WTC11 (cell line): ENCODE data around the gene PTPRJ. TPM values are rescaled to one million over a fixed set of nuclear protein-coding genes. Genes with fewer than 3 reads are reported as not detected.

Experiments used
- ATAC-seq: fragments of 200-7000 bp; cut with Tn5 transposase; 2 replicates; pipeline ENCODE4 v1.10.0; 2021; ENCODE audit warnings: mild to moderate bottlenecking, moderate library complexity
- CTCF ChIA-PET: fragments of 300-600 bp; sonication (Branson Sonifier 250); formaldehyde crosslinking; loops from one replicate; lab custom pipeline; 2021; ENCODE audit warnings: antibody characterized with exemption; lab: Charles Lee
- POLR2A ChIA-PET: fragments of 350-600 bp; sonication (Branson Sonifier 250); formaldehyde crosslinking; loops from one replicate; lab custom pipeline; 2021; ENCODE audit warnings: antibody characterized with exemption; lab: Charles Lee
- DNase-seq: peaks from one replicate; pipeline ENCODE4 v3.0.0; 2021; ENCODE audit warnings: low spot score
- H3K27ac Mint-ChIP-seq: 2 replicates; pipeline ENCODE4 v1.8.0; 2021; ENCODE audit warnings: mixed read lengths
- H3K27me3 Mint-ChIP-seq: 2 replicates; pipeline ENCODE4 v1.8.0; 2021; ENCODE audit warnings: low read depth, mild to moderate bottlenecking, moderate library complexity, mixed read lengths
- H3K36me3 Mint-ChIP-seq: 2 replicates; pipeline ENCODE4 v1.8.0; 2021; ENCODE audit warnings: mixed read lengths
- H3K4me1 Mint-ChIP-seq: 2 replicates; pipeline ENCODE4 v1.8.0; 2022; ENCODE audit warnings: mixed read lengths
- H3K4me3 Mint-ChIP-seq: 2 replicates; pipeline ENCODE4 v1.8.0; 2021; ENCODE audit warnings: mild to moderate bottlenecking, moderate library complexity, mixed read lengths
- H3K9me3 Mint-ChIP-seq: 2 replicates; pipeline ENCODE4 v1.8.0; 2021; ENCODE audit warnings: mixed read lengths
- AFF4 ChIP-seq: sonication (generic); formaldehyde crosslinking; IDR thresholded peaks from 2 replicates; pipeline ENCODE4 v1.8.1; 2023; ENCODE audit warnings: mild to moderate bottlenecking, missing genetic modification reagents, borderline replicate concordance
- ATF3 ChIP-seq: sonication (generic); formaldehyde crosslinking; conservative IDR thresholded peaks from 2 replicates; pipeline ENCODE4 v1.8.1; 2022; ENCODE audit warnings: mild to moderate bottlenecking, missing genetic modification reagents
- CBFB ChIP-seq: sonication (generic); formaldehyde crosslinking; IDR thresholded peaks from 2 replicates; pipeline ENCODE4 v1.8.1; 2022; ENCODE audit warnings: mild to moderate bottlenecking, low read depth, missing genetic modification reagents
- CREB1 ChIP-seq: sonication (generic); formaldehyde crosslinking; IDR thresholded peaks from 2 replicates; pipeline ENCODE4 v1.8.0; 2023; ENCODE audit warnings: mild to moderate bottlenecking, missing genetic modification reagents
- FOXJ3 ChIP-seq: sonication (generic); formaldehyde crosslinking; IDR thresholded peaks from 2 replicates; pipeline ENCODE4 v1.9.0; 2021; ENCODE audit warnings: missing genetic modification reagents, mild to moderate bottlenecking, borderline replicate concordance
- GABPB1 ChIP-seq: sonication (generic); formaldehyde crosslinking; IDR thresholded peaks from 2 replicates; pipeline ENCODE4 v1.8.1; 2023; ENCODE audit warnings: mild to moderate bottlenecking, missing genetic modification reagents
- GTF2I ChIP-seq: fragments of 250-450 bp; sonication (Bioruptor Pico); conservative IDR thresholded peaks from 2 replicates; pipeline ENCODE4 v1.4.0; 2021; ENCODE audit warnings: mild to moderate bottlenecking
- HMGA2 ChIP-seq: fragments of 250-450 bp; sonication (Bioruptor Pico); IDR thresholded peaks from 2 replicates; pipeline ENCODE4 v1.4.0; 2021; ENCODE audit warnings: mild to moderate bottlenecking, moderate library complexity
- NFYB ChIP-seq: sonication (generic); formaldehyde crosslinking; conservative IDR thresholded peaks from 2 replicates; pipeline ENCODE4 v1.8.0; 2022; ENCODE audit warnings: low read depth, missing genetic modification reagents
- NR1H2 ChIP-seq: sonication (generic); formaldehyde crosslinking; IDR thresholded peaks from 2 replicates; pipeline ENCODE4 v1.9.0; 2021; ENCODE audit warnings: mild to moderate bottlenecking, moderate library complexity, missing genetic modification reagents
- NR3C1 ChIP-seq: sonication (generic); formaldehyde crosslinking; conservative IDR thresholded peaks from 2 replicates; pipeline ENCODE4 v1.8.1; 2023; ENCODE audit warnings: low read depth, mild to moderate bottlenecking, missing genetic modification reagents
- PREB ChIP-seq: sonication (generic); formaldehyde crosslinking; IDR thresholded peaks from 2 replicates; pipeline ENCODE4 v1.8.1; 2022; ENCODE audit warnings: mild to moderate bottlenecking, missing genetic modification reagents, moderate library complexity, borderline replicate concordance
- SOX15 ChIP-seq: fragments of 250-450 bp; sonication (Bioruptor Pico); IDR thresholded peaks from 2 replicates; pipeline ENCODE4 v1.9.0; 2021; ENCODE audit warnings: mild to moderate bottlenecking
- USF1 ChIP-seq: sonication (generic); formaldehyde crosslinking; IDR thresholded peaks from 2 replicates; pipeline ENCODE4 v1.8.0; 2022; ENCODE audit warnings: mild to moderate bottlenecking, missing genetic modification reagents
- USF2 ChIP-seq: sonication (generic); formaldehyde crosslinking; IDR thresholded peaks from 2 replicates; pipeline ENCODE4 v1.8.1; 2023; ENCODE audit warnings: mild to moderate bottlenecking, missing genetic modification reagents, moderate library complexity
- ZNF263 ChIP-seq: sonication (generic); formaldehyde crosslinking; IDR thresholded peaks from 2 replicates; pipeline ENCODE4 v1.8.1; 2022; ENCODE audit warnings: low read depth, mild to moderate bottlenecking, moderate library complexity, missing genetic modification reagents
- ZNF423 ChIP-seq: fragments of 250-450 bp; sonication (Bioruptor Pico); IDR thresholded peaks from 2 replicates; pipeline ENCODE4 v2.1.2; 2022; ENCODE audit warnings: mild to moderate bottlenecking, moderate library complexity
- total RNA-seq: library from RNA; stranded (reverse); gene quantifications from 3 replicates; pipeline ENCODE4 v1.2.3, GENCODE V29; 2021
- TF ChIP-seq, protein P1 (sequence below): sonication (generic); formaldehyde crosslinking; conservative IDR thresholded peaks from 2 replicates; pipeline ENCODE4 v1.8.1; 2023; ENCODE audit warnings: mild to moderate bottlenecking, low read depth, missing genetic modification reagents, moderate library complexity
- TF ChIP-seq, protein P2 (sequence below): sonication (generic); formaldehyde crosslinking; IDR thresholded peaks from 2 replicates; pipeline ENCODE4 v1.8.1; 2022; ENCODE audit warnings: low read depth, mild to moderate bottlenecking, moderate library complexity, missing genetic modification reagents, borderline replicate concordance

Gene PTPRJ
- total RNA-seq, 1 experiment from 2014 or later: 19.5 TPM

DNA sequence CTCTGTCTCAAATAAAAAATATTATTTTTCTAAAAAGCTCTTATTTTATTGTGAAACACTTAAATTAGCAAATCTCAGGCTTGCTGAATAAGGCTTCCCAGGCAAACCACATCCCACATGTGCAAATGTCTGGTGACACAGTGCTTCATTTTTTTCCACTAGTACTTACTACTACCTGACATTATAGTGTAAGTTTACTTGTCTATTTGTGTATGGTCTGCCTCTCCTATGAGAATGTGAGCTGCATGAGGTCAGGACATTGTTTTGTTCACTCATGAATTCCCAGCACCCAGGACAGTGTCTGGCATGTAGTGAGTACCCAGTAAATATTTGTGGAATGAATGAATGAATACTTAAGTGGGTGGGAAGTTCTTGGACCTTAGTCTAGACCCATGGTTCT, 103.1 kb downstream of the PTPRJ start (continued):
- TF ChIP-seq, protein P1, sequence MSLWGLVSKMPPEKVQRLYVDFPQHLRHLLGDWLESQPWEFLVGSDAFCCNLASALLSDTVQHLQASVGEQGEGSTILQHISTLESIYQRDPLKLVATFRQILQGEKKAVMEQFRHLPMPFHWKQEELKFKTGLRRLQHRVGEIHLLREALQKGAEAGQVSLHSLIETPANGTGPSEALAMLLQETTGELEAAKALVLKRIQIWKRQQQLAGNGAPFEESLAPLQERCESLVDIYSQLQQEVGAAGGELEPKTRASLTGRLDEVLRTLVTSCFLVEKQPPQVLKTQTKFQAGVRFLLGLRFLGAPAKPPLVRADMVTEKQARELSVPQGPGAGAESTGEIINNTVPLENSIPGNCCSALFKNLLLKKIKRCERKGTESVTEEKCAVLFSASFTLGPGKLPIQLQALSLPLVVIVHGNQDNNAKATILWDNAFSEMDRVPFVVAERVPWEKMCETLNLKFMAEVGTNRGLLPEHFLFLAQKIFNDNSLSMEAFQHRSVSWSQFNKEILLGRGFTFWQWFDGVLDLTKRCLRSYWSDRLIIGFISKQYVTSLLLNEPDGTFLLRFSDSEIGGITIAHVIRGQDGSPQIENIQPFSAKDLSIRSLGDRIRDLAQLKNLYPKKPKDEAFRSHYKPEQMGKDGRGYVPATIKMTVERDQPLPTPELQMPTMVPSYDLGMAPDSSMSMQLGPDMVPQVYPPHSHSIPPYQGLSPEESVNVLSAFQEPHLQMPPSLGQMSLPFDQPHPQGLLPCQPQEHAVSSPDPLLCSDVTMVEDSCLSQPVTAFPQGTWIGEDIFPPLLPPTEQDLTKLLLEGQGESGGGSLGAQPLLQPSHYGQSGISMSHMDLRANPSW: no peak
- TF ChIP-seq USF2 (CRISPR knock-in tag) (no peak), SOX15 (no peak), ZNF423 (CRISPR knock-in tag) (no peak), NFYB (no peak), USF1 (no peak), HMGA2 (CRISPR knock-in tag) (no peak), ZNF263 (CRISPR knock-in tag) (no peak), GABPB1 (no peak), CBFB (no peak)
- TF ChIP-seq, all 79 proteins: peak for 0

- no peak for TF ChIP-seq CREB1
- no peak for TF ChIP-seq PREB
- no peak for TF ChIP-seq GTF2I (CRISPR knock-in tag)
- TF ChIP-seq ATF3: no peak
- TF ChIP-seq AFF4 (CRISPR knock-in tag): no peak
- TF ChIP-seq NR3C1: no peak
- TF ChIP-seq ZNF423 (CRISPR knock-in tag): no peak
- TF ChIP-seq, protein P2, sequence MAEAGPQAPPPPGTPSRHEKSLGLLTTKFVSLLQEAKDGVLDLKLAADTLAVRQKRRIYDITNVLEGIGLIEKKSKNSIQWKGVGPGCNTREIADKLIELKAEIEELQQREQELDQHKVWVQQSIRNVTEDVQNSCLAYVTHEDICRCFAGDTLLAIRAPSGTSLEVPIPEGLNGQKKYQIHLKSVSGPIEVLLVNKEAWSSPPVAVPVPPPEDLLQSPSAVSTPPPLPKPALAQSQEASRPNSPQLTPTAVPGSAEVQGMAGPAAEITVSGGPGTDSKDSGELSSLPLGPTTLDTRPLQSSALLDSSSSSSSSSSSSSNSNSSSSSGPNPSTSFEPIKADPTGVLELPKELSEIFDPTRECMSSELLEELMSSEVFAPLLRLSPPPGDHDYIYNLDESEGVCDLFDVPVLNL (CRISPR knock-in tag): no peak
- no peak for TF ChIP-seq NR1H2
- TF ChIP-seq FOXJ3 (CRISPR knock-in tag): no peak
- TF ChIP-seq, all 79 proteins: peak for 0
- ChIA-PET POLR2A (no interaction called here), CTCF (interaction anchor here (0.6 kb wide), 1 partner anchor 30 kb away, joined by 3 read pairs; no protein-coding TSS in a partner anchor)
- Mint-ChIP-seq H3K9me3 (peaks cover 7% of the 10 kb centered on the region), H3K36me3 (peaks cover 10% of the 10 kb centered on the region), H3K4me3 (no peak overlapping the region), H3K27me3 (no peaks in the 10 kb centered on the region), H3K27ac (peak overlapping the region; percentile 5; the same call in 1 of the 2 replicates), H3K4me1 (peaks cover 27% of the 10 kb centered on the region)
- ATAC-seq (no peak), DNase-seq (no peak)
Observed at GRCh38 chr11:48085688-48086087, 105.3 kb downstream of the PTPRJ start.
